Measurements from ENCODE around the gene NGEF.

DNA sequence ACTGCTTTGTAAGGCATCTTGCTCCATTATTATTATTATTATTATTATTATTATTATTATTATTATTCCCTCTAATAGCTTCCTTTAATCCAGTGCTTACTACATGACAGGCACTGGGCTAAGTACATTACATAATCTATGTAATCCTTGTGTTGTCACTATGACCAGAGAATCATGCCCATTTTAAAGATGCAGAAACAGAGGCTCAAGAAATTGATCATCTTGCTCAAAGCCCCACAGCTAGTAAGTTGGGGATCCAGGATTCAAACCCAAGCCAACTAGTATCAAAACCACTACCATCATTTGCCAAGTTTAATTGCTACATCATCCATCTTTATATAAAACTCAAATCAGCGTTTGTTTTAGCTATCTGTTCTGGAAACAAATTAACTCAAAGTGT, 594 bp upstream of the NGEF start:
- TF ChIP-seq, protein P1, sequence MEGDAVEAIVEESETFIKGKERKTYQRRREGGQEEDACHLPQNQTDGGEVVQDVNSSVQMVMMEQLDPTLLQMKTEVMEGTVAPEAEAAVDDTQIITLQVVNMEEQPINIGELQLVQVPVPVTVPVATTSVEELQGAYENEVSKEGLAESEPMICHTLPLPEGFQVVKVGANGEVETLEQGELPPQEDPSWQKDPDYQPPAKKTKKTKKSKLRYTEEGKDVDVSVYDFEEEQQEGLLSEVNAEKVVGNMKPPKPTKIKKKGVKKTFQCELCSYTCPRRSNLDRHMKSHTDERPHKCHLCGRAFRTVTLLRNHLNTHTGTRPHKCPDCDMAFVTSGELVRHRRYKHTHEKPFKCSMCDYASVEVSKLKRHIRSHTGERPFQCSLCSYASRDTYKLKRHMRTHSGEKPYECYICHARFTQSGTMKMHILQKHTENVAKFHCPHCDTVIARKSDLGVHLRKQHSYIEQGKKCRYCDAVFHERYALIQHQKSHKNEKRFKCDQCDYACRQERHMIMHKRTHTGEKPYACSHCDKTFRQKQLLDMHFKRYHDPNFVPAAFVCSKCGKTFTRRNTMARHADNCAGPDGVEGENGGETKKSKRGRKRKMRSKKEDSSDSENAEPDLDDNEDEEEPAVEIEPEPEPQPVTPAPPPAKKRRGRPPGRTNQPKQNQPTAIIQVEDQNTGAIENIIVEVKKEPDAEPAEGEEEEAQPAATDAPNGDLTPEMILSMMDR (IDR thresholded peaks at IDR 0.05; ENCODE audit: borderline replicate concordance, extremely low read depth, low read length, poor library complexity, severe bottlenecking), result no peak
- TF ChIP-seq EZH2 (IDR thresholded peaks at IDR 0.05; ENCODE audit: borderline replicate concordance, low read depth, low read length, severe bottlenecking), result no peak
